SK-N-SH (cell line): Measurements from ENCODE around the gene NOX3. TPM values are rescaled to one million over a fixed set of nuclear protein-coding genes. Genes with fewer than 3 reads are reported as not detected.

Source experiments
- CTCF ChIA-PET: fragments of 300-600, 350-600 bp; formaldehyde crosslinking; extraction: SDS; loops from one replicate; lab custom pipeline; 2021; lab: Yijun Ruan, JAX
- POLR2A ChIA-PET: fragments of 350-600 bp; sonication (Branson Sonifier 250); formaldehyde crosslinking; extraction: SDS; loops from one replicate; lab custom pipeline; 2020; ENCODE audit warnings: antibody characterized with exemption, inconsistent platforms; lab: Yijun Ruan, JAX
- DNase-seq: peaks from one replicate; pipeline ENCODE4 v3.0.0; 2012
- H2AFZ ChIP-seq: fragments of 200-600 bp; sonication (generic); 2 replicates; pipeline ENCODE4 v1.8.1; 2016; ENCODE audit warnings: antibody characterized with exemption, mild to moderate bottlenecking, low read depth
- H3F3A ChIP-seq: fragments of 200-600 bp; sonication (generic); replicated peaks from 2 replicates; pipeline ENCODE3; 2016; ENCODE audit warnings: antibody characterized with exemption, mild to moderate bottlenecking; ENCODE audit not compliant: insufficient read depth
- H3K27ac ChIP-seq, 2 experiments: fragments of 200-500 bp in 1 of 2; fragments of 200-600 bp in 1 of 2; sonication (Bioruptor generic) in 1 of 2; sonication (generic), shearing (Covaris generic) in 1 of 2; 2 replicates each; pipeline versions ENCODE4 v1.5.1 to v1.6.1; 2014 to 2016; ENCODE audit warnings: low read depth in 2 of 2, inconsistent platforms in 1 of 2, low read length in 1 of 2, mild to moderate bottlenecking in 1 of 2, mixed read lengths in 1 of 2
- H3K27me3 ChIP-seq: fragments of 200-600 bp; sonication (generic), shearing (Covaris generic); 2 replicates; pipeline ENCODE4 v1.6.1; 2016; ENCODE audit warnings: mixed run types; ENCODE audit not compliant: insufficient read depth
- H3K36me3 ChIP-seq, 2 experiments: fragments of 200-500 bp in 1 of 2; fragments of 200-600 bp in 1 of 2; sonication (Bioruptor generic) in 1 of 2; sonication (generic) in 1 of 2; replicated peaks in 1 of 2; 2 replicates each; pipeline versions ENCODE3 to v1.5.1; 2014 to 2016; ENCODE audit warnings: low read length in 1 of 2, mild to moderate bottlenecking in 1 of 2; ENCODE audit not compliant: insufficient read depth in 2 of 2, control insufficient read depth in 1 of 2
- H3K4me1 ChIP-seq, 2 experiments: fragments of 200-500 bp in 1 of 2; fragments of 200-600 bp in 1 of 2; sonication (Bioruptor generic) in 1 of 2; sonication (generic), shearing (Covaris generic) in 1 of 2; 2 replicates each; pipeline versions ENCODE4 v1.5.1 to v1.6.1; 2014 to 2016; ENCODE audit warnings: low read depth in 1 of 2, low read length in 1 of 2, mixed run types in 1 of 2; ENCODE audit not compliant: insufficient read depth in 2 of 2, control insufficient read depth in 1 of 2
- H3K4me2 ChIP-seq: fragments of 200-600 bp; sonication (generic), shearing (Covaris generic); 2 replicates; pipeline ENCODE4 v1.6.1; 2017; ENCODE audit warnings: mixed run types
- H3K4me3 ChIP-seq, 2 experiments: fragments of 200-500 bp in 1 of 2; fragments of 200-600 bp in 1 of 2; sonication (Bioruptor generic) in 1 of 2; sonication (generic), shearing (Covaris generic) in 1 of 2; 2 replicates each; pipeline versions ENCODE4 v1.5.1 to v1.8.1; 2014 to 2016; ENCODE audit warnings: low read depth in 2 of 2, inconsistent platforms in 1 of 2, low read length in 1 of 2, mild to moderate bottlenecking in 1 of 2, mixed read lengths in 1 of 2, moderate library complexity in 1 of 2
- H3K79me2 ChIP-seq: fragments of 200-600 bp; sonication (generic); 2 replicates; pipeline ENCODE4 v1.8.1; 2017; ENCODE audit warnings: mild to moderate bottlenecking; ENCODE audit not compliant: insufficient read depth
- H3K9ac ChIP-seq: fragments of 200-600 bp; sonication (generic); 2 replicates; pipeline ENCODE4 v1.6.1; 2017; ENCODE audit warnings: mixed run types
- H3K9me2 ChIP-seq: fragments of 200-600 bp; sonication (generic); 2 replicates; pipeline ENCODE4 v1.6.1; 2017; ENCODE audit warnings: mixed run types
- H3K9me3 ChIP-seq: fragments of 200-600 bp; sonication (generic); 2 replicates; pipeline ENCODE4 v1.6.1; 2017; ENCODE audit warnings: mixed run types, mild to moderate bottlenecking, moderate library complexity
- H4K20me1 ChIP-seq: fragments of 200-600 bp; sonication (generic); 2 replicates; pipeline ENCODE4 v1.6.1; 2017; ENCODE audit warnings: mild to moderate bottlenecking, mixed run types; ENCODE audit not compliant: insufficient read depth
- ELF1 ChIP-seq: IDR thresholded peaks from 2 replicates; pipeline ENCODE4 v1.4.0; 2012
- FOSL2 ChIP-seq: IDR thresholded peaks from 2 replicates; pipeline ENCODE4 v1.4.0; 2012; ENCODE audit warnings: low read depth, mild to moderate bottlenecking, moderate library complexity, borderline replicate concordance
- FOXJ3 ChIP-seq: sonication (generic); formaldehyde crosslinking; IDR thresholded peaks from 2 replicates; pipeline ENCODE4 v1.5.1; 2020; ENCODE audit warnings: mild to moderate bottlenecking, missing genetic modification reagents
- FOXM1 ChIP-seq: IDR thresholded peaks from 2 replicates; pipeline ENCODE4 v1.4.0; 2012; ENCODE audit warnings: low read depth, mild to moderate bottlenecking
- GABPA ChIP-seq: IDR thresholded peaks from 2 replicates; pipeline ENCODE4 v1.4.0; 2012; ENCODE audit warnings: low read depth, mild to moderate bottlenecking
- GATA2 ChIP-seq: sonication (generic); formaldehyde crosslinking; IDR thresholded peaks from 2 replicates; pipeline ENCODE4 v1.5.0; 2020; ENCODE audit warnings: mild to moderate bottlenecking, missing genetic modification reagents
- JUND ChIP-seq: IDR thresholded peaks from 2 replicates; pipeline ENCODE4 v1.4.0; 2012
- MEF2A ChIP-seq: IDR thresholded peaks from 2 replicates; pipeline ENCODE4 v1.4.0; 2012; ENCODE audit warnings: low read depth, borderline replicate concordance
- MXI1 ChIP-seq: IDR thresholded peaks from 2 replicates; pipeline ENCODE4 v1.6.1; 2012; ENCODE audit warnings: mild to moderate bottlenecking, low read depth, low read length, improper control_type of control experiment
- NRF1 ChIP-seq: IDR thresholded peaks from 2 replicates; pipeline ENCODE4 v1.6.1; 2012; ENCODE audit warnings: low read depth, mild to moderate bottlenecking, low read length
- POLR2AphosphoS5 ChIP-seq: IDR thresholded peaks from 2 replicates; pipeline ENCODE4 v1.6.1; 2012; ENCODE audit warnings: low read depth, low read length
- RAD21 ChIP-seq: IDR thresholded peaks from 2 replicates; pipeline ENCODE4 v1.6.1; 2012; ENCODE audit warnings: mild to moderate bottlenecking, low read length
- RCOR1 ChIP-seq: fragments of 150-350 bp; IDR thresholded peaks from 2 replicates; pipeline ENCODE4 v1.6.1; 2017; ENCODE audit warnings: antibody characterized with exemption, low read length
- REST ChIP-seq: IDR thresholded peaks from 2 replicates; pipeline ENCODE4 v1.6.1; 2012; ENCODE audit warnings: mild to moderate bottlenecking, low read depth, low read length, moderate library complexity
- RFX5 ChIP-seq: IDR thresholded peaks from 2 replicates; pipeline ENCODE4 v1.6.1; 2012; ENCODE audit warnings: mild to moderate bottlenecking, improper control_type of control experiment, low read length
- RXRA ChIP-seq: IDR thresholded peaks from 2 replicates; pipeline ENCODE4 v1.4.0; 2012; ENCODE audit warnings: low read depth, mild to moderate bottlenecking, borderline replicate concordance
- SMC3 ChIP-seq: IDR thresholded peaks from 2 replicates; pipeline ENCODE4 v1.6.1; 2012; ENCODE audit warnings: low read depth, low read length, improper control_type of control experiment
- TAF1 ChIP-seq: IDR thresholded peaks from 2 replicates; pipeline ENCODE4 v1.6.1; 2012; ENCODE audit warnings: low read depth, mild to moderate bottlenecking, low read length, moderate library complexity, borderline replicate concordance
- TCF12 ChIP-seq: IDR thresholded peaks from 2 replicates; pipeline ENCODE4 v1.4.0; 2012
- TEAD4 ChIP-seq: IDR thresholded peaks from 2 replicates; pipeline ENCODE4 v1.4.0; 2012; ENCODE audit warnings: mild to moderate bottlenecking, borderline replicate concordance; ENCODE audit not compliant: insufficient read depth
- USF1 ChIP-seq: IDR thresholded peaks from 2 replicates; pipeline ENCODE4 v1.4.0; 2012; ENCODE audit warnings: low read depth, borderline replicate concordance
- YY1 ChIP-seq: IDR thresholded peaks from 2 replicates; pipeline ENCODE4 v1.4.0; 2012; ENCODE audit warnings: low read depth, mild to moderate bottlenecking
- ZBTB33 ChIP-seq: IDR thresholded peaks from 2 replicates; pipeline ENCODE4 v1.4.0; 2012; ENCODE audit warnings: low read depth, borderline replicate concordance
- WGBS: methylation state at CpG from one replicate; pipeline ENCODE4 v1.1.6; 2017; ENCODE audit warnings: low lambda C conversion rate; 5-methylcytosine and 5-hydroxymethylcytosine counted together
- polyA plus RNA-seq, 3 experiments: library from polyadenylated mRNA; depleted of rRNA; stranded (reverse); fragments of >200 nt; gene quantifications; 2 replicates each; pipeline ENCODE4 v1.2.3, GENCODE V29; 2012
- TF ChIP-seq, protein P1 (sequence below): fragments of 150-350 bp; IDR thresholded peaks from 2 replicates; pipeline ENCODE4 v1.6.1; 2016; ENCODE audit warnings: mild to moderate bottlenecking, low read depth, low read length
- TF ChIP-seq, protein P2 (sequence below): fragments of 150-350 bp; IDR thresholded peaks from 2 replicates; pipeline ENCODE4 v1.6.1; 2017; ENCODE audit warnings: antibody characterized with exemption, low read length, low read depth, borderline replicate concordance
- TF ChIP-seq, protein P3 (sequence below): IDR thresholded peaks from 2 replicates; pipeline ENCODE4; 2012

The NOX3 gene
- polyA plus RNA-seq, 1 of the 3 experiments (the other 2 are of a cell fraction) = 0.02 TPM

DNA sequence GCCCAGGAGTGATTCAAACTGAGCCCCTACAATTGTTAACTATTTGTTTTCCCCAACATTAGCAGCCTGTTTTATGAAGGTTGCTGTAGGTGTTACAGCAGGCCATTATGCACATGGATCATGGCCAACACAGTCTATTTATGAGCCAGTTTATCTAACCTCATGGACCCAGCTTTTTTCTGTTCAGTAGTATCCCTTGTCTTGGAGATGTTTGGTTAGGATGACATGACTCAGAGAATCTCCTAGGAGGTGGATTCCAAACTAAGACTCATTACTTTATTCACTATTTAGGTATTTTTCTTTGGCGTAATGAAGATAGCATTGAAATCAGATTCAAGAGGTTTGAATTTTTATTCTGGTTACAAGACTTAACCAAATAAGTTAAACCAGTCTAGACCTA, 78.6 kb downstream of the NOX3 start:
- Histone ChIP-seq H2AFZ (peak overlapping the region; percentile 53; the same call in 1 of the 2 replicates), H4K20me1 (no peaks in the 10 kb centered on the region), H3K9me2 (no peaks in the 10 kb centered on the region), H3K79me2 (no peaks in the 10 kb centered on the region), H3K9ac (peak overlapping the region; percentile 61; the same call in 1 of the 2 replicates), H3K4me3 (no peak overlapping the region), H3K36me3 (no peaks in the 10 kb centered on the region), H3K4me2 (peak overlapping the region; percentile 29; the same call in 1 of the 2 replicates), H3F3A (peaks cover 30% of the 10 kb centered on the region), H3K27me3 (no peaks in the 10 kb centered on the region), H3K27ac (peak overlapping the region in 1 of 2 experiments; percentile 94; a peak in 2 of 4 replicates), H3K4me1 (no peaks in the 10 kb centered on the region), H3K9me3 (no peaks in the 10 kb centered on the region)
- ChIA-PET CTCF (no interaction called here), POLR2A (no interaction called here)
- no peak for DNase-seq
- WGBS = 6% methylated on average over 1 of the region's 1 CpG
- TF ChIP-seq, protein P1, sequence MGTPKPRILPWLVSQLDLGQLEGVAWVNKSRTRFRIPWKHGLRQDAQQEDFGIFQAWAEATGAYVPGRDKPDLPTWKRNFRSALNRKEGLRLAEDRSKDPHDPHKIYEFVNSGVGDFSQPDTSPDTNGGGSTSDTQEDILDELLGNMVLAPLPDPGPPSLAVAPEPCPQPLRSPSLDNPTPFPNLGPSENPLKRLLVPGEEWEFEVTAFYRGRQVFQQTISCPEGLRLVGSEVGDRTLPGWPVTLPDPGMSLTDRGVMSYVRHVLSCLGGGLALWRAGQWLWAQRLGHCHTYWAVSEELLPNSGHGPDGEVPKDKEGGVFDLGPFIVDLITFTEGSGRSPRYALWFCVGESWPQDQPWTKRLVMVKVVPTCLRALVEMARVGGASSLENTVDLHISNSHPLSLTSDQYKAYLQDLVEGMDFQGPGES = no peak
- TF ChIP-seq MEF2A = peak; percentile 54; the same call in 1 of the 2 replicates
- TF ChIP-seq TAF1 = no peak
- no peak for TF ChIP-seq USF1
- no peak for TF ChIP-seq FOXM1
- 0 out of 2 replicates have a peak, but pooled peaks have one; percentile 14 for TF ChIP-seq TEAD4
- no peak for TF ChIP-seq MXI1
- no peak for TF ChIP-seq GABPA
- no peak for TF ChIP-seq NRF1
- no peak for TF ChIP-seq ZBTB33
- TF ChIP-seq TCF12 = peak; percentile 59
- TF ChIP-seq, protein P2, sequence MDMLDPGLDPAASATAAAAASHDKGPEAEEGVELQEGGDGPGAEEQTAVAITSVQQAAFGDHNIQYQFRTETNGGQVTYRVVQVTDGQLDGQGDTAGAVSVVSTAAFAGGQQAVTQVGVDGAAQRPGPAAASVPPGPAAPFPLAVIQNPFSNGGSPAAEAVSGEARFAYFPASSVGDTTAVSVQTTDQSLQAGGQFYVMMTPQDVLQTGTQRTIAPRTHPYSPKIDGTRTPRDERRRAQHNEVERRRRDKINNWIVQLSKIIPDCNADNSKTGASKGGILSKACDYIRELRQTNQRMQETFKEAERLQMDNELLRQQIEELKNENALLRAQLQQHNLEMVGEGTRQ = no peak
- no peak for TF ChIP-seq SMC3
- TF ChIP-seq RCOR1 = no peak
- TF ChIP-seq REST = no peak
- TF ChIP-seq POLR2AphosphoS5 = peak; percentile 22; the same call in 1 of the 2 replicates
- peak; percentile 73 for TF ChIP-seq JUND
- no peak for TF ChIP-seq RFX5
- TF ChIP-seq YY1 = no peak
- TF ChIP-seq GATA2 = no peak
- TF ChIP-seq, protein P3, sequence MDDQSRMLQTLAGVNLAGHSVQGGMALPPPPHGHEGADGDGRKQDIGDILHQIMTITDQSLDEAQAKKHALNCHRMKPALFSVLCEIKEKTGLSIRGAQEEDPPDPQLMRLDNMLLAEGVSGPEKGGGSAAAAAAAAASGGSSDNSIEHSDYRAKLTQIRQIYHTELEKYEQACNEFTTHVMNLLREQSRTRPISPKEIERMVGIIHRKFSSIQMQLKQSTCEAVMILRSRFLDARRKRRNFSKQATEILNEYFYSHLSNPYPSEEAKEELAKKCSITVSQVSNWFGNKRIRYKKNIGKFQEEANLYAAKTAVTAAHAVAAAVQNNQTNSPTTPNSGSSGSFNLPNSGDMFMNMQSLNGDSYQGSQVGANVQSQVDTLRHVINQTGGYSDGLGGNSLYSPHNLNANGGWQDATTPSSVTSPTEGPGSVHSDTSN = no peak
- no peak for TF ChIP-seq RAD21
- no peak for TF ChIP-seq ELF1
- peak; percentile 27; the same call in 1 of the 2 replicates for TF ChIP-seq RXRA
- peak; percentile 62 for TF ChIP-seq FOSL2
- no peak for TF ChIP-seq FOXJ3 (CRISPR knock-in tag)
